Activated T-helper 1 cell treated with Interleukin-2 at 50 U/mL for 16 hours (primary cell): Measurements from ENCODE around the gene EPGN.

Experiments used
- DNase-seq: peaks from one replicate; pipeline ENCODE4 v3.0.0-alpha.2; 2020; ENCODE audit warnings: low read depth

Gene EPGN

GRCh38 chr4:74311696-74312313 lies 3.5 kb downstream of the EPGN start:
- no peak for DNase-seq

GRCh38 chr4:74314329-74314728 lies 6.1 kb downstream of the EPGN start:
- DNase-seq = no peak

GRCh38 chr4:74314944-74315343 lies 6.7 kb downstream of the EPGN start:
- DNase-seq = no peak

- DNase-seq = no peak
Measured at GRCh38 chr4:74315376-74315775, 7.1 kb downstream of the EPGN start.

GRCh38 chr4:74316397-74316796 lies 8.1 kb downstream of the EPGN start:
- no peak for DNase-seq

GRCh38 chr4:74317616-74318246 lies 9.5 kb downstream of the EPGN start:
- DNase-seq = no peak

- no peak for DNase-seq
Measured at GRCh38 chr4:74318276-74318675, 10.0 kb downstream of the EPGN start.

GRCh38 chr4:74319470-74319869 lies 11.2 kb downstream of the EPGN start:
- no peak for DNase-seq

- no peak for DNase-seq
Measured at GRCh38 chr4:74320559-74321118, 12.4 kb downstream of the EPGN start.

- no peak for DNase-seq
Measured at GRCh38 chr4:74322301-74322700, 14.0 kb downstream of the EPGN start.

GRCh38 chr4:74323663-74324062 lies 15.4 kb downstream of the EPGN start:
- no peak for DNase-seq

GRCh38 chr4:74324262-74324661 lies 16.0 kb downstream of the EPGN start:
- no peak for DNase-seq

GRCh38 chr4:74325886-74326285 lies 17.6 kb downstream of the EPGN start:
- no peak for DNase-seq

GRCh38 chr4:74327762-74328161 lies 19.5 kb downstream of the EPGN start:
- DNase-seq = no peak

- DNase-seq = no peak
Measured at GRCh38 chr4:74328501-74328900, 20.2 kb downstream of the EPGN start.

GRCh38 chr4:74329307-74329706 lies 21.0 kb downstream of the EPGN start:
- no peak for DNase-seq

- DNase-seq = no peak
Measured at GRCh38 chr4:74330295-74330750, 22.1 kb downstream of the EPGN start.

GRCh38 chr4:74331252-74331651 lies 23.0 kb downstream of the EPGN start:
- no peak for DNase-seq

GRCh38 chr4:74331944-74332343 lies 23.7 kb downstream of the EPGN start:
- DNase-seq = no peak

- DNase-seq = no peak
Measured at GRCh38 chr4:74334636-74335035, 26.4 kb downstream of the EPGN start.

- DNase-seq = no peak
Measured at GRCh38 chr4:74335341-74336021, 27.2 kb downstream of the EPGN start.

GRCh38 chr4:74338792-74339333 lies 30.6 kb downstream of the EPGN start:
- DNase-seq = no peak

GRCh38 chr4:74339501-74339900 lies 31.2 kb downstream of the EPGN start:
- no peak for DNase-seq
